ENCODE measurements around the gene CXCR3.
A peak's percentile ranks its signal among the peaks of the same experiment; 100 is the strongest.
"Not testable (repeated sequence)": the region's sequence is repeated elsewhere in the genome, so short reads cannot be mapped to it uniquely, and the experiment has no call there.

CXCR3 gene

GRCh38 chrX:71636438-71637252 is 18.3 kb upstream of the CXCR3 start:
- no peak for DNase-seq (ENCODE audit: low spot score)

GRCh38 chrX:71634366-71634765 is 16.1 kb upstream of the CXCR3 start:
- no peak for DNase-seq (ENCODE audit: low spot score)

GRCh38 chrX:71632923-71633657 is 14.8 kb upstream of the CXCR3 start:
- DNase-seq (ENCODE audit: low spot score): no peak

GRCh38 chrX:71629467-71629866 is 11.2 kb upstream of the CXCR3 start:
- DNase-seq (ENCODE audit: low spot score): peak; percentile 28

GRCh38 chrX:71627588-71628404 is 9.5 kb upstream of the CXCR3 start:
- no peak for DNase-seq (ENCODE audit: low spot score)

GRCh38 chrX:71626576-71626975 is 8.3 kb upstream of the CXCR3 start:
- no peak for DNase-seq (ENCODE audit: low spot score)

GRCh38 chrX:71625471-71625870 is 7.2 kb upstream of the CXCR3 start:
- DNase-seq (ENCODE audit: low spot score): no peak

- DNase-seq (ENCODE audit: low spot score): no peak
These were observed 5.4 kb upstream of the CXCR3 start for GRCh38 chrX:71623714-71624113.

GRCh38 chrX:71622576-71623450 is 4.5 kb upstream of the CXCR3 start:
- peak; percentile 68 for DNase-seq (ENCODE audit: low spot score)

GRCh38 chrX:71622032-71622575 is 3.8 kb upstream of the CXCR3 start:
- DNase-seq (ENCODE audit: low spot score): no peak

- no peak for DNase-seq (ENCODE audit: low spot score)
These were observed 3.3 kb upstream of the CXCR3 start for GRCh38 chrX:71621603-71622002.

- DNase-seq (ENCODE audit: low spot score): no peak
These were observed 1.7 kb upstream of the CXCR3 start for GRCh38 chrX:71619986-71620385.

GRCh38 chrX:71619193-71619592 is 882 bp upstream of the CXCR3 start:
- no peak for DNase-seq (ENCODE audit: low spot score)

GRCh38 chrX:71618787-71619186 is 476 bp upstream of the CXCR3 start:
- DNase-seq (ENCODE audit: low spot score): no peak

- DNase-seq (ENCODE audit: low spot score): no peak
These were observed 569 bp downstream of the CXCR3 start for GRCh38 chrX:71617742-71618141.

- DNase-seq (ENCODE audit: low spot score): no peak
These were observed 1.4 kb downstream of the CXCR3 start for GRCh38 chrX:71616672-71617529.

- DNase-seq (ENCODE audit: low spot score): no peak
These were observed 2.4 kb downstream of the CXCR3 start for GRCh38 chrX:71615954-71616353.

- no peak for DNase-seq (ENCODE audit: low spot score)
These were observed 3.3 kb downstream of the CXCR3 start for GRCh38 chrX:71615056-71615455.

GRCh38 chrX:71612256-71612655 is 6.1 kb downstream of the CXCR3 start:
- no peak for DNase-seq (ENCODE audit: low spot score)

GRCh38 chrX:71611736-71612135 is 6.6 kb downstream of the CXCR3 start:
- not testable (repeated sequence) for DNase-seq (ENCODE audit: low spot score)
